Right atrium auricular region (tissue), 2 donors: ENCODE results near the gene PSTPIP2. TPM values are rescaled to one million over a fixed set of nuclear protein-coding genes. Genes with fewer than 3 reads are reported as not detected.

Experiments used
- DNase-seq: peaks from one replicate; pipeline ENCODE4 v3.0.0-alpha.2; 2019; ENCODE audit warnings: low spot score
- H3K27ac ChIP-seq, 2 donors: fragments of 200-600 bp; sonication (generic); 1 replicate in 1 of 2; 2 replicates in 1 of 2; pipeline ENCODE4 v1.5.1; 2016 to 2019
- H3K27me3 ChIP-seq, 2 donors: fragments of 200-600 bp; sonication (generic); one replicate each; pipeline versions ENCODE4 v1.5.1 to v1.6.0; 2017 to 2019
- H3K36me3 ChIP-seq: fragments of 200-600 bp; sonication (generic); one replicate; pipeline ENCODE4 v1.5.1; 2016
- H3K4me1 ChIP-seq, 2 donors: fragments of 200-600 bp; sonication (generic); one replicate each; pipeline versions ENCODE4 v1.5.1 to v1.6.0; 2017 to 2019
- H3K4me3 ChIP-seq, 2 donors: fragments of 200-600 bp; sonication (generic); 1 replicate in 1 of 2; 2 replicates in 1 of 2; pipeline ENCODE4 v1.5.1; 2017 to 2019; ENCODE audit warnings: mild to moderate bottlenecking in 1 of 2, moderate library complexity in 1 of 2
- H3K9me3 ChIP-seq, 2 donors: fragments of 200-600 bp; sonication (generic); one replicate each; pipeline ENCODE4 v1.5.1; 2019
- total RNA-seq, 2 donors: library from RNA; depleted of rRNA; stranded (reverse); fragments of >200 nt; gene quantifications; one replicate each; pipeline ENCODE4 v1.1.0, GENCODE V29; 2016
- TF ChIP-seq, protein P1 (sequence below), 2 donors: fragments of 200-600 bp; sonication (generic); IDR thresholded peaks; one replicate each; pipeline ENCODE4 v1.5.1; 2019; ENCODE audit warnings: antibody characterized with exemption in 2 of 2

The PSTPIP2 gene
- total RNA-seq, 2 donors from 2014 or later: 3.4 to 3.9 TPM

DNA sequence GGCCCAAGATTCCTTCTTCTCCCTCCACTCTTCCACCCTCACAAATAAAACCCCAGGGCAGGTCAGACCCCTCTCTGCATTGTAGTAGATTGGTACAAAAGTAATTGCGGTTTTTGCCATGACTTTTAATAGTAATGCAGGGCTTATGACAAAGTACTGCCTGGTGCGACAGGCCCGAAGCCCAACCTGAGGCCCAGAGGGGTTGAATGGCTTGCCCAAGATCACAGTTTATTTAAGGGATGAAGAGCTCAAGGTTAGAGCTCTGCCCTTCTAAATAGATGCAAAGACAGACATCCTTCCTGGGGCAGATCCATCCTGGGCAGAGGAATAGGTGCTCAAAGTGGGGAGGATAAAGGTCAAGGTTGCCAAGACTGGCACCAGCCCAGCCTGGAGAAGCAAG is 899 bp upstream of the PSTPIP2 start:
- no peak for DNase-seq
- H3K27me3 ChIP-seq: no peaks in the 10 kb centered on the region
- no peak overlapping the region for H3K27ac ChIP-seq
- H3K36me3 ChIP-seq: peaks cover 6% of the 10 kb centered on the region
- peaks cover 0 to 26% of the 10 kb centered on the region in 2 donors for H3K4me1 ChIP-seq
- H3K9me3 ChIP-seq: peaks cover 0 to under 1% of the 10 kb centered on the region in 2 donors
- TF ChIP-seq, protein P1, sequence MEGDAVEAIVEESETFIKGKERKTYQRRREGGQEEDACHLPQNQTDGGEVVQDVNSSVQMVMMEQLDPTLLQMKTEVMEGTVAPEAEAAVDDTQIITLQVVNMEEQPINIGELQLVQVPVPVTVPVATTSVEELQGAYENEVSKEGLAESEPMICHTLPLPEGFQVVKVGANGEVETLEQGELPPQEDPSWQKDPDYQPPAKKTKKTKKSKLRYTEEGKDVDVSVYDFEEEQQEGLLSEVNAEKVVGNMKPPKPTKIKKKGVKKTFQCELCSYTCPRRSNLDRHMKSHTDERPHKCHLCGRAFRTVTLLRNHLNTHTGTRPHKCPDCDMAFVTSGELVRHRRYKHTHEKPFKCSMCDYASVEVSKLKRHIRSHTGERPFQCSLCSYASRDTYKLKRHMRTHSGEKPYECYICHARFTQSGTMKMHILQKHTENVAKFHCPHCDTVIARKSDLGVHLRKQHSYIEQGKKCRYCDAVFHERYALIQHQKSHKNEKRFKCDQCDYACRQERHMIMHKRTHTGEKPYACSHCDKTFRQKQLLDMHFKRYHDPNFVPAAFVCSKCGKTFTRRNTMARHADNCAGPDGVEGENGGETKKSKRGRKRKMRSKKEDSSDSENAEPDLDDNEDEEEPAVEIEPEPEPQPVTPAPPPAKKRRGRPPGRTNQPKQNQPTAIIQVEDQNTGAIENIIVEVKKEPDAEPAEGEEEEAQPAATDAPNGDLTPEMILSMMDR (IDR thresholded peaks at IDR 0.05): no peak
- no peak overlapping the region for H3K4me3 ChIP-seq

- peak overlapping the region in 1 of 2 donors; percentile 55 for H3K27ac ChIP-seq
Observed at GRCh38 chr18:46072376-46072867, 362 bp upstream of the PSTPIP2 start.

GRCh38 chr18:46070815-46071652 is 1.0 kb downstream of the PSTPIP2 start:
- TF ChIP-seq, protein P1 (IDR thresholded peaks at IDR 0.05): no peak
- peaks cover 0 to 7% of the 10 kb centered on the region in 2 donors for H3K9me3 ChIP-seq
- no peak for DNase-seq
- H3K27ac ChIP-seq: peak overlapping the region in 1 of 2 donors; percentile 55
- H3K27me3 ChIP-seq: no peaks in the 10 kb centered on the region
- H3K4me1 ChIP-seq: peaks cover 0 to 26% of the 10 kb centered on the region in 2 donors
- H3K4me3 ChIP-seq: peak overlapping the region; percentile 63 to 72
- no peaks in the 10 kb centered on the region for H3K36me3 ChIP-seq

More at GRCh38 chr18:46072376-46072867, 362 bp upstream of the PSTPIP2 start:
- peaks cover 0 to 6% of the 10 kb centered on the region in 2 donors for H3K9me3 ChIP-seq
- H3K27me3 ChIP-seq: no peaks in the 10 kb centered on the region
- TF ChIP-seq, protein P1 (IDR thresholded peaks at IDR 0.05): no peak
- H3K4me1 ChIP-seq: peaks cover 0 to 26% of the 10 kb centered on the region in 2 donors
- H3K4me3 ChIP-seq: peak overlapping the region; percentile 63 to 72
- DNase-seq: no peak
- peaks cover 2% of the 10 kb centered on the region for H3K36me3 ChIP-seq

DNA sequence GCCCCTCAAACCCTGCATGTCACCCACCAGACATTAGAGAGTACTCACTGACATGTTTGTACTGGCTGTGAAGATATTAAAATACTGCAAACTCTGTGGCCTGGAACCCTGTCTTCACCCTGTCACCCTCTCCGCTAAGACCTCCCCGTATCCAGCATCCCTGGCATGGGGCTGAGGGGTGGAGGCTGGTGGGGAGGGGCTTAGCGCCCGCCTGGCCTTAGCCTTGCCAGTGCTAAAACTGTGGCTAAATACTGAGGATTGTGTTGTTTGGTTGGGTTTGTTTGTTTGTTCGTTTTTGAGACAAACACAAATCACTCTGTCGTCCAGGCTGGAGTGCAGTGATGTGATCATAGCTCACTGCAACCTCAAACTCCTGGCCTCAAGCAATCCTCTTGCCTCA is 1.8 kb downstream of the PSTPIP2 start:
- Histone ChIP-seq H3K27ac (no peak overlapping the region), H3K4me3 (no peak overlapping the region), H3K27me3 (no peaks in the 10 kb centered on the region), H3K9me3 (peaks cover 0 to 7% of the 10 kb centered on the region in 2 donors), H3K36me3 (no peaks in the 10 kb centered on the region), H3K4me1 (peaks cover 0 to 26% of the 10 kb centered on the region in 2 donors)
- TF ChIP-seq, protein P1 (IDR thresholded peaks at IDR 0.05): no peak
- no peak for DNase-seq

GRCh38 chr18:46069524-46069923 is 2.5 kb downstream of the PSTPIP2 start:
- peaks cover 0 to 26% of the 10 kb centered on the region in 2 donors for H3K4me1 ChIP-seq

More at GRCh38 chr18:46069524-46069923, 2.5 kb downstream of the PSTPIP2 start:
- no peaks in the 10 kb centered on the region for H3K36me3 ChIP-seq
- no peak overlapping the region for H3K27ac ChIP-seq
- no peak overlapping the region for H3K4me3 ChIP-seq
- TF ChIP-seq, protein P1 (IDR thresholded peaks at IDR 0.05): no peak
- H3K9me3 ChIP-seq: peaks cover 0 to 7% of the 10 kb centered on the region in 2 donors
- no peaks in the 10 kb centered on the region for H3K27me3 ChIP-seq
- DNase-seq: no peak
